MCF 10A (cell line): ENCODE results near the gene CRYBG1. TPM values are rescaled to one million over a fixed set of nuclear protein-coding genes. Genes with fewer than 3 reads are reported as not detected.
"Not testable (repeated sequence)": the region's sequence is repeated elsewhere in the genome, so short reads cannot be mapped to it uniquely, and the experiment has no call there.

Experiments used
- BruUV-seq: library from RNA; stranded (reverse); fragments of 400-500 nt; replicated peaks from 2 replicates; lab custom pipeline; 2021; lab: Mats Ljungman, UMichigan
- CTCF ChIA-PET: fragments of 300-600 bp; sonication (Branson Sonifier 250); formaldehyde crosslinking; extraction: SDS; loops from one replicate; lab custom pipeline; 2021; ENCODE audit warnings: antibody characterized with exemption, inconsistent platforms; lab: Yijun Ruan, JAX
- POLR2A ChIA-PET: fragments of 300-600, 350-650 bp; sonication (Branson Sonifier 250); formaldehyde crosslinking; extraction: SDS; loops from one replicate; lab custom pipeline; 2020; ENCODE audit warnings: antibody characterized with exemption, inconsistent platforms; lab: Yijun Ruan, JAX
- DNase-seq: peaks from one replicate; pipeline ENCODE4 v3.0.0-alpha.2; 2018; ENCODE audit not compliant: unreplicated experiment
- H3K27ac Mint-ChIP-seq: one replicate; pipeline ENCODE4 v1.8.0; 2022; ENCODE audit warnings: mild to moderate bottlenecking, low read depth, mixed read lengths; ENCODE audit not compliant: unreplicated experiment
- H3K27me3 Mint-ChIP-seq: one replicate; pipeline ENCODE4 v1.8.0; 2022; ENCODE audit warnings: mixed read lengths; ENCODE audit not compliant: insufficient read depth, unreplicated experiment
- H3K36me3 Mint-ChIP-seq: one replicate; pipeline ENCODE4 v1.8.0; 2022; ENCODE audit warnings: mild to moderate bottlenecking, moderate library complexity, mixed read lengths; ENCODE audit not compliant: insufficient read depth, unreplicated experiment
- H3K4me1 Mint-ChIP-seq: one replicate; pipeline ENCODE4 v1.8.0; 2022; ENCODE audit warnings: mixed read lengths; ENCODE audit not compliant: insufficient read depth, unreplicated experiment
- H3K4me3 Mint-ChIP-seq: one replicate; pipeline ENCODE4 v1.8.0; 2022; ENCODE audit warnings: mild to moderate bottlenecking, moderate library complexity, mixed read lengths; ENCODE audit not compliant: unreplicated experiment
- H3K9me3 Mint-ChIP-seq: one replicate; pipeline ENCODE4 v1.8.0; 2022; ENCODE audit warnings: mixed read lengths; ENCODE audit not compliant: unreplicated experiment
- CTCF ChIP-seq: fragments of 200-600 bp; IDR thresholded peaks from one replicate; pipeline ENCODE4 v1.8.0; 2022; ENCODE audit warnings: antibody characterized with exemption, mild to moderate bottlenecking; ENCODE audit not compliant: unreplicated experiment
- intact Hi-C: fragments of 100-400 bp; cut with micrococcal nuclease; formaldehyde crosslinking; loops from 2 replicates; pipeline ENCODE4 v1.14.1; 2022
- total RNA-seq: library from RNA; stranded (reverse); gene quantifications from 2 replicates; pipeline ENCODE4 v1.2.3, GENCODE V29; 2022

CRYBG1 gene
- total RNA-seq, 1 experiment from 2014 or later, result 45.3 TPM

GRCh38 chr6:106574741-106575458, 214.4 kb downstream of the CRYBG1 start:
- Mint-ChIP-seq H3K4me1 (peaks cover 7% of the 10 kb centered on the region), H3K27ac (peak overlapping the region; percentile 79), H3K36me3 (peaks cover 30% of the 10 kb centered on the region), H3K27me3 (no peaks in the 10 kb centered on the region), H3K4me3 (no peak overlapping the region), H3K9me3 (no peaks in the 10 kb centered on the region)
- intact Hi-C loops, result no loop called here
- no peak for TF ChIP-seq CTCF
- DNase-seq, result peak; percentile 57
- ChIA-PET CTCF (interaction anchor here (0.7 to 21.3 kb wide), 3 partner anchors 128 to 536 kb away, joined by 3 to 404 read pairs (median 4); no protein-coding TSS in a partner anchor), POLR2A (interaction anchor here (1.2 kb wide), 1 partner anchor 8 kb away, joined by 3 read pairs; no protein-coding TSS in a partner anchor)
- no TSS peak for BruUV-seq

- BruUV-seq, result no TSS peak
- intact Hi-C loops, result no loop called here
- CTCF ChIA-PET, result interaction anchor here (0.7 to 2.2 kb wide), 4 partner anchors 13 to 1339 kb away, joined by 3 to 11 read pairs (median 4); no protein-coding TSS in a partner anchor
- DNase-seq, result no peak
- no peak overlapping the region for H3K27ac Mint-ChIP-seq
- H3K27me3 Mint-ChIP-seq, result no peaks in the 10 kb centered on the region
- peaks cover 23% of the 10 kb centered on the region for H3K36me3 Mint-ChIP-seq
- H3K9me3 Mint-ChIP-seq, result no peaks in the 10 kb centered on the region
- H3K4me3 Mint-ChIP-seq, result no peak overlapping the region
- TF ChIP-seq CTCF, result no peak
- POLR2A ChIA-PET, result interaction anchor here (1.4 kb wide), 1 partner anchor 59 kb away, joined by 3 read pairs; no protein-coding TSS in a partner anchor
- peaks cover 7% of the 10 kb centered on the region for H3K4me1 Mint-ChIP-seq
Observed at GRCh38 chr6:106579281-106579680, 218.8 kb downstream of the CRYBG1 start.

- no TSS peak for BruUV-seq
- Mint-ChIP-seq H3K4me3 (no peak overlapping the region), H3K27me3 (no peaks in the 10 kb centered on the region), H3K4me1 (no peaks in the 10 kb centered on the region), H3K9me3 (no peaks in the 10 kb centered on the region), H3K27ac (peak overlapping the region; percentile 5), H3K36me3 (peaks cover 23% of the 10 kb centered on the region)
- TF ChIP-seq CTCF, result no peak
- CTCF ChIA-PET, result interaction anchor here (1.8 kb wide), 1 partner anchor 108 kb away, joined by 4 read pairs; no protein-coding TSS in a partner anchor
- POLR2A ChIA-PET, result interaction anchor here (0.7 kb wide), 1 partner anchor 13 kb away, joined by 3 read pairs; no protein-coding TSS in a partner anchor
- intact Hi-C loops, result no loop called here
- DNase-seq, result no peak
Observed at GRCh38 chr6:106581468-106581867, 221.0 kb downstream of the CRYBG1 start.

- BruUV-seq, result no TSS peak
- no peaks in the 10 kb centered on the region for H3K27me3 Mint-ChIP-seq
- CTCF ChIA-PET, result interaction anchor here (0.5 to 1.0 kb wide), 3 partner anchors 21 to 396 kb away, joined by 3 to 6 read pairs (median 4); no protein-coding TSS in a partner anchor
- intact Hi-C loops, result no loop called here
- no peak for TF ChIP-seq CTCF
- no peak overlapping the region for H3K27ac Mint-ChIP-seq
- H3K36me3 Mint-ChIP-seq, result peaks cover 10% of the 10 kb centered on the region
- no peaks in the 10 kb centered on the region for H3K9me3 Mint-ChIP-seq
- no peak overlapping the region for H3K4me3 Mint-ChIP-seq
- POLR2A ChIA-PET, result no interaction called here
- peaks cover 6% of the 10 kb centered on the region for H3K4me1 Mint-ChIP-seq
- no peak for DNase-seq
Observed at GRCh38 chr6:106586815-106587415, 226.4 kb downstream of the CRYBG1 start.

GRCh38 chr6:106588937-106589336, 228.4 kb downstream of the CRYBG1 start:
- H3K27me3 Mint-ChIP-seq, H3K27ac Mint-ChIP-seq, H3K9me3 Mint-ChIP-seq, intact Hi-C loops, BruUV-seq, H3K4me3 Mint-ChIP-seq, H3K4me1 Mint-ChIP-seq, DNase-seq, H3K36me3 Mint-ChIP-seq, POLR2A ChIA-PET: not testable (repeated sequence)
- CTCF ChIA-PET, result interaction anchor here (0.5 kb wide), 1 partner anchor 133 kb away, joined by 3 read pairs; no protein-coding TSS in a partner anchor
